Dendritic cell treated with granulocyte-macrophage colony-stimulating factor and Interleukin-4, amounts not matched to agents 40 ng/mL and 50 ng/mL, for 4 days (primary cell): ENCODE measurements around the gene CNGB1.

Experiments
- H3K27ac Mint-ChIP-seq: one replicate; pipeline ENCODE4 v1.8.0; 2022; ENCODE audit warnings: mild to moderate bottlenecking, mixed read lengths
- H3K27me3 Mint-ChIP-seq: one replicate; pipeline ENCODE4 v1.8.0; 2022; ENCODE audit warnings: mild to moderate bottlenecking, mixed read lengths
- H3K36me3 Mint-ChIP-seq: one replicate; pipeline ENCODE4 v1.8.0; 2022; ENCODE audit warnings: low read depth, mixed read lengths
- H3K4me1 Mint-ChIP-seq: one replicate; pipeline ENCODE4 v1.8.0; 2022; ENCODE audit warnings: low read depth, mixed read lengths
- H3K4me3 Mint-ChIP-seq: one replicate; pipeline ENCODE4 v1.8.0; 2022; ENCODE audit warnings: mild to moderate bottlenecking, moderate library complexity, mixed read lengths
- H3K9me3 Mint-ChIP-seq: one replicate; pipeline ENCODE4 v1.8.0; 2022; ENCODE audit warnings: mixed read lengths
- intact Hi-C: fragments of 100-400 bp; cut with micrococcal nuclease; formaldehyde crosslinking; loops from one replicate; pipeline ENCODE4 v1.15.0; 2022

The CNGB1 gene

GRCh38 chr16:57959804-57960203 lies 11.1 kb downstream of the CNGB1 start:
- intact Hi-C loops, result no loop called here
- no peak overlapping the region for H3K4me3 Mint-ChIP-seq
- H3K36me3 Mint-ChIP-seq, result no peaks in the 10 kb centered on the region
- H3K27me3 Mint-ChIP-seq, result peaks cover 13% of the 10 kb centered on the region
- no peak overlapping the region for H3K27ac Mint-ChIP-seq
- no peaks in the 10 kb centered on the region for H3K9me3 Mint-ChIP-seq
- no peaks in the 10 kb centered on the region for H3K4me1 Mint-ChIP-seq

- intact Hi-C loops, result no loop called here
These were observed 11.8 kb downstream of the CNGB1 start for GRCh38 chr16:57959121-57959520.

GRCh38 chr16:57958544-57958943 lies 12.4 kb downstream of the CNGB1 start:
- intact Hi-C loops, result no loop called here
- Mint-ChIP-seq H3K27ac (no peak overlapping the region), H3K4me3 (no peak overlapping the region)

More at GRCh38 chr16:57959121-57959520, 11.8 kb downstream of the CNGB1 start:
- H3K4me3 Mint-ChIP-seq, result no peak overlapping the region
- H3K27ac Mint-ChIP-seq, result no peak overlapping the region
- H3K36me3 Mint-ChIP-seq, result no peaks in the 10 kb centered on the region
- no peaks in the 10 kb centered on the region for H3K9me3 Mint-ChIP-seq
- H3K4me1 Mint-ChIP-seq, result no peaks in the 10 kb centered on the region
- H3K27me3 Mint-ChIP-seq, result peaks cover 13% of the 10 kb centered on the region

DNA sequence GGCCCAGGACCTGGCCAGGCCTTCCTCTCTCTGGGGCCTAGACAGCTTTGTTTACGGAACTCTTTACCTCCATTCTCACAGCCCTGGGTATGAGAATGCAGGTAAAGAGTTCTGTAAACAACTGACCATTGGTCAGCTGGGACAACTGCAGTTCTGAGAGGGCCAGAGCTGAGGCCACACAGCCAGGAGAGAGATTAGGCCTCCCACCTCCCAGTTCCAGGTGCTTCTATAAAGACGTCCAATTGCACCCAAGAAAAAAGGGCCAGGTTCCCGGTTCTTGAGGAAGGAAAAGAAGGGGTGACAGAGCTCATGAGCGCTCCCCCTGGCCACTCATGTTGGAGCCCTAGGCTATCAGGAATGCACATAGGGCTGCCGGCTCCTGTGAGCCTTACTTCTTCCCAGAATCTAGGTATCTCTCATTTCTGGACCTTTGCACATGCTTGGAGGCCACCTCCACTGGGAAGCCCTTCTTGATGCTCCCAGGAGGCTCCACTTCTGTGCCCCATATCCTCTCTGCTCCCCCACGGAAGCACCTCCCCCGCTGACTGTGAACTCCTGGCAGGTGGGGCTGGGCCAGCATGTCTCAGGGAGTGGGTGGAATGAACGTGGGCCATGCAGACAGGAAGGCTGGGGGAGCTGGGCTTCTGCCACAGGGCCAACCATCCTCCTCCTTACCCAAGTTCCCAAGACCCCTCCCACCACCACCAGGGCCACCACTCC lies 13.1 kb downstream of the CNGB1 start:
- Mint-ChIP-seq H3K4me3 (no peak overlapping the region), H3K27ac (no peak overlapping the region), H3K9me3 (no peaks in the 10 kb centered on the region), H3K27me3 (peaks cover 9% of the 10 kb centered on the region), H3K4me1 (peaks cover 1% of the 10 kb centered on the region), H3K36me3 (no peaks in the 10 kb centered on the region)
- intact Hi-C loops, result no loop called here

More at GRCh38 chr16:57958544-57958943, 12.4 kb downstream of the CNGB1 start:
- H3K4me1 Mint-ChIP-seq, result no peaks in the 10 kb centered on the region
- no peaks in the 10 kb centered on the region for H3K36me3 Mint-ChIP-seq
- peaks cover 13% of the 10 kb centered on the region for H3K27me3 Mint-ChIP-seq
- no peaks in the 10 kb centered on the region for H3K9me3 Mint-ChIP-seq

DNA sequence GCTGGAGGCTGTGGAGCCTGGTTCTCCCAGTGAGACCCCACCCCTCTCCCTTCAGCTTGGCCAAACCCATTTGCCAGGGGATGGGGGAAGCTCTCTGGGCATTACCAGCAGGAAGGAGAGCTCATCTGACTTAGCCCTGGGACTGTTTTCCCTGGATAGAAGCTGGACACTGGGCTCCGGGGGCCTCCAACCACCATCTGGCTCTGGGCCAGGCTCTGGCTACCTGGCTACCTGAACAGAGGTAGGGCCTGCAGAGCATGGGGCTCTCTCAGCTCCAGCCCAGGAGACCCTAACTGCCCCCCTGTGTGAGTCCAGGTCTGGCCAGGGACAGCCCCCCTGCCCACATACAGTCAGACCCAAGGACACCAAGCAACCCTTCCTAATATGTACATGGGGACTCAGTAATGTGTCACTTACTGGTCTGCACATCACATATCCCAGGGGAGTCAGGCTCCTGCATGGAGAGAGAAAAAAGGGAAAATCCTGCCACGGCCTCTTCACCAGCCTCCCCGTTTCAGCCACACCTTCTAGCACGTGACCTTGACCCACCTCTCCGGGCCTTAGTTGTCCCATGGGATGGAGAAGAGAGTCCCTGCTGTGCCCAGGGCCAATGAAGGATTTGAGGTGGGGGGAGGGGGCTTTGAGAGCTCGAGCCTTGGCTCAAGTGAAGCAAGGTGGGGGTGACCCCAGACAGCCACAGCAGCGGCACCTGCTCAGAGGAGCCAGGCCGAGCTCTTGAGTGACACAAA lies 13.8 kb downstream of the CNGB1 start:
- H3K36me3 Mint-ChIP-seq, result no peaks in the 10 kb centered on the region
- H3K27ac Mint-ChIP-seq, result no peak overlapping the region
- intact Hi-C loops, result no loop called here
- H3K4me3 Mint-ChIP-seq, result no peak overlapping the region
- no peaks in the 10 kb centered on the region for H3K9me3 Mint-ChIP-seq
- H3K27me3 Mint-ChIP-seq, result peaks cover 9% of the 10 kb centered on the region
- H3K4me1 Mint-ChIP-seq, result peaks cover 4% of the 10 kb centered on the region

DNA sequence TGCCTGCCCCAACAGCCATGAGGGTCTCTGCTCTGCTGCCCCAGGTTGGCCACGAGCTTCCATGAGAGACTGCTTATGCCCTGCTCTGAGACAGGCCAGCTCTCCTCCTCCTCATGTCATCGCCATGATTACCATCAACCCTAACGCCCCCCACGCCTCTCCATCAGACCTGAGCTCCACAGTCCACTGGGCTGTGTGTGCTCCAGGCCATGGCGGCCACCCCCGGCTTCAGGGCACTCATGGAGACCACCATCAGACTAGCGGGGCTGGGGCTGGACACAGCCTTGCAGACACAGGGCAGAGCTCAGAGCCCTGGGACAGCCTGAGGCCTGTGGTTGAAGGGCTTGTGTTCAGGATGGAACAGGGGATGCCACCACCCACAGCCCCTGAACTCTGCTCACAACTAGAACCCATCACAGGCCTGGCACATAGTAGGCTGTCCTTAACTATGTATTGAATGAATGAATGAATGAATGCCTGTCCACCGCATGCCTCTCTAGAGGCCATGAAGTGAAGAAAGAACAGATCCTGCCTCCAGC lies 14.6 kb downstream of the CNGB1 start:
- intact Hi-C loops, result no loop called here
- no peak overlapping the region for H3K4me3 Mint-ChIP-seq

GRCh38 chr16:57955572-57956188 lies 15.2 kb downstream of the CNGB1 start:
- Mint-ChIP-seq H3K9me3 (no peaks in the 10 kb centered on the region), H3K36me3 (no peaks in the 10 kb centered on the region), H3K4me1 (peaks cover 4% of the 10 kb centered on the region), H3K4me3 (no peak overlapping the region), H3K27ac (no peak overlapping the region), H3K27me3 (peaks cover 13% of the 10 kb centered on the region)
- intact Hi-C loops, result no loop called here

More for the DNA sequence above, 14.6 kb downstream of the CNGB1 start:
- H3K9me3 Mint-ChIP-seq, result no peaks in the 10 kb centered on the region
- no peaks in the 10 kb centered on the region for H3K36me3 Mint-ChIP-seq
- H3K27me3 Mint-ChIP-seq, result peaks cover 13% of the 10 kb centered on the region
- H3K27ac Mint-ChIP-seq, result no peak overlapping the region
- peaks cover 4% of the 10 kb centered on the region for H3K4me1 Mint-ChIP-seq

- H3K27me3 Mint-ChIP-seq, result peaks cover 6% of the 10 kb centered on the region
- H3K9me3 Mint-ChIP-seq, result no peaks in the 10 kb centered on the region
- intact Hi-C loops, result no loop called here
- H3K36me3 Mint-ChIP-seq, result no peaks in the 10 kb centered on the region
- peaks cover 4% of the 10 kb centered on the region for H3K4me1 Mint-ChIP-seq
- no peak overlapping the region for H3K4me3 Mint-ChIP-seq
- no peak overlapping the region for H3K27ac Mint-ChIP-seq
These were observed 17.1 kb downstream of the CNGB1 start for GRCh38 chr16:57953857-57954256.

- Mint-ChIP-seq H3K9me3 (no peaks in the 10 kb centered on the region), H3K27ac (no peak overlapping the region), H3K4me1 (peaks cover 4% of the 10 kb centered on the region), H3K4me3 (no peak overlapping the region), H3K27me3 (peaks cover 6% of the 10 kb centered on the region), H3K36me3 (no peaks in the 10 kb centered on the region)
- intact Hi-C loops, result no loop called here
These were observed 18.0 kb downstream of the CNGB1 start for GRCh38 chr16:57952909-57953308.

- no peaks in the 10 kb centered on the region for H3K36me3 Mint-ChIP-seq
- H3K9me3 Mint-ChIP-seq, result no peaks in the 10 kb centered on the region
- peaks cover 4% of the 10 kb centered on the region for H3K4me1 Mint-ChIP-seq
- H3K27me3 Mint-ChIP-seq, result peaks cover 6% of the 10 kb centered on the region
- no peak overlapping the region for H3K4me3 Mint-ChIP-seq
- intact Hi-C loops, result no loop called here
- no peak overlapping the region for H3K27ac Mint-ChIP-seq
These were observed 19.5 kb downstream of the CNGB1 start for GRCh38 chr16:57951204-57951960.

GRCh38 chr16:57950382-57950781 lies 20.5 kb downstream of the CNGB1 start:
- intact Hi-C loops, result no loop called here
- Mint-ChIP-seq H3K27ac (no peak overlapping the region), H3K27me3 (peaks cover 6% of the 10 kb centered on the region), H3K4me3 (no peak overlapping the region), H3K9me3 (no peaks in the 10 kb centered on the region), H3K4me1 (peaks cover 4% of the 10 kb centered on the region), H3K36me3 (no peaks in the 10 kb centered on the region)

- Mint-ChIP-seq H3K27me3 (peaks cover 6% of the 10 kb centered on the region), H3K9me3 (no peaks in the 10 kb centered on the region), H3K27ac (no peak overlapping the region), H3K36me3 (no peaks in the 10 kb centered on the region), H3K4me3 (no peak overlapping the region), H3K4me1 (peaks cover 4% of the 10 kb centered on the region)
- intact Hi-C loops, result no loop called here
These were observed 21.2 kb downstream of the CNGB1 start for GRCh38 chr16:57949595-57950238.

GRCh38 chr16:57949013-57949412 lies 21.9 kb downstream of the CNGB1 start:
- Mint-ChIP-seq H3K4me3 (no peak overlapping the region), H3K36me3 (no peaks in the 10 kb centered on the region), H3K9me3 (no peaks in the 10 kb centered on the region), H3K4me1 (peaks cover 4% of the 10 kb centered on the region), H3K27ac (no peak overlapping the region), H3K27me3 (peaks cover 6% of the 10 kb centered on the region)
- intact Hi-C loops, result no loop called here
